Neural progenitor cell (in vitro differentiated cells): ENCODE results near the gene SNAP29.
"Not testable (repeated sequence)": the region's sequence is repeated elsewhere in the genome, so short reads cannot be mapped to it uniquely, and the experiment has no call there.

Experiments used
- EZH2 ChIP-seq: fragments of 200-600 bp; sonication (generic); IDR thresholded peaks from 2 replicates; pipeline ENCODE4 v1.6.1; 2017; ENCODE audit warnings: antibody characterized with exemption, mild to moderate bottlenecking, moderate library complexity
- TF ChIP-seq, protein P1 (sequence below): fragments of 200-600 bp; sonication (generic); IDR thresholded peaks from 2 replicates; pipeline ENCODE4 v1.5.1; 2017; ENCODE audit warnings: antibody characterized with exemption, mild to moderate bottlenecking

GRCh38 chr22:20935049-20935448 lies 76.2 kb downstream of the SNAP29 start:
- not testable (repeated sequence) for TF ChIP-seq EZH2
- TF ChIP-seq, protein P1, sequence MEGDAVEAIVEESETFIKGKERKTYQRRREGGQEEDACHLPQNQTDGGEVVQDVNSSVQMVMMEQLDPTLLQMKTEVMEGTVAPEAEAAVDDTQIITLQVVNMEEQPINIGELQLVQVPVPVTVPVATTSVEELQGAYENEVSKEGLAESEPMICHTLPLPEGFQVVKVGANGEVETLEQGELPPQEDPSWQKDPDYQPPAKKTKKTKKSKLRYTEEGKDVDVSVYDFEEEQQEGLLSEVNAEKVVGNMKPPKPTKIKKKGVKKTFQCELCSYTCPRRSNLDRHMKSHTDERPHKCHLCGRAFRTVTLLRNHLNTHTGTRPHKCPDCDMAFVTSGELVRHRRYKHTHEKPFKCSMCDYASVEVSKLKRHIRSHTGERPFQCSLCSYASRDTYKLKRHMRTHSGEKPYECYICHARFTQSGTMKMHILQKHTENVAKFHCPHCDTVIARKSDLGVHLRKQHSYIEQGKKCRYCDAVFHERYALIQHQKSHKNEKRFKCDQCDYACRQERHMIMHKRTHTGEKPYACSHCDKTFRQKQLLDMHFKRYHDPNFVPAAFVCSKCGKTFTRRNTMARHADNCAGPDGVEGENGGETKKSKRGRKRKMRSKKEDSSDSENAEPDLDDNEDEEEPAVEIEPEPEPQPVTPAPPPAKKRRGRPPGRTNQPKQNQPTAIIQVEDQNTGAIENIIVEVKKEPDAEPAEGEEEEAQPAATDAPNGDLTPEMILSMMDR, result not testable (repeated sequence)
